GM12864 (cell line): ENCODE data around the gene BRD7.

Experiments used
- DNase-seq: peaks from one replicate; pipeline ENCODE4 v3.0.0-alpha.2; 2011; ENCODE audit warnings: low read depth
- H3K4me3 ChIP-seq: 2 replicates; pipeline ENCODE4 v1.5.1; 2011; ENCODE audit warnings: mild to moderate bottlenecking, low read depth, low read length, control low read depth
- CTCF ChIP-seq: IDR thresholded peaks from 2 replicates; pipeline ENCODE4 v1.5.1; 2011; ENCODE audit warnings: low read depth, mild to moderate bottlenecking, moderate library complexity, low read length, control low read depth, inconsistent platforms; ENCODE audit errors: missing control alignments

BRD7 gene

GRCh38 chr16:50298075-50298460 lies 70.7 kb downstream of the BRD7 start:
- TF ChIP-seq CTCF, result no peak
- no peak overlapping the region for H3K4me3 ChIP-seq
- DNase-seq, result no peak

GRCh38 chr16:50297301-50298074 lies 71.3 kb downstream of the BRD7 start:
- H3K4me3 ChIP-seq, result no peak overlapping the region
- no peak for TF ChIP-seq CTCF
- no peak for DNase-seq

- no peak for DNase-seq
- H3K4me3 ChIP-seq, result no peak overlapping the region
- no peak for TF ChIP-seq CTCF
Measured at GRCh38 chr16:50296807-50297206, 72.0 kb downstream of the BRD7 start.

- no peak for TF ChIP-seq CTCF
- no peak overlapping the region for H3K4me3 ChIP-seq
- no peak for DNase-seq
Measured at GRCh38 chr16:50295541-50296132, 73.2 kb downstream of the BRD7 start.

GRCh38 chr16:50294955-50295354 lies 73.8 kb downstream of the BRD7 start:
- DNase-seq, result no peak
- no peak overlapping the region for H3K4me3 ChIP-seq
- no peak for TF ChIP-seq CTCF

- no peak for DNase-seq
- H3K4me3 ChIP-seq, result no peak overlapping the region
- TF ChIP-seq CTCF, result no peak
Measured at GRCh38 chr16:50293994-50294855, 74.6 kb downstream of the BRD7 start.
